H1 (cell line): ENCODE data around the gene RASSF5. TPM values are rescaled to one million over a fixed set of nuclear protein-coding genes. Genes with fewer than 3 reads are reported as not detected.

Source experiments
- CTCF ChIA-PET: fragments of 300-600 bp; sonication (Branson Sonifier 250); formaldehyde crosslinking; loops from one replicate; lab custom pipeline; 2021; ENCODE audit not compliant: partially characterized antibody; lab: Charles Lee
- POLR2A ChIA-PET: fragments of 300-600 bp; sonication (Branson Sonifier 250); formaldehyde crosslinking; loops from one replicate; lab custom pipeline; 2021; ENCODE audit warnings: inconsistent platforms; ENCODE audit not compliant: partially characterized antibody; lab: Charles Lee
- DNase-seq, 2 experiments: peaks; one replicate each; pipeline versions ENCODE4 v3.0.0 to v3.0.0-alpha.2; 2010 to 2022; ENCODE audit warnings: low spot score in 2 of 2, low read depth in 1 of 2, mixed read lengths in 1 of 2
- FAIRE-seq: peaks from 2 replicates; lab custom pipeline; 2011; peaks lifted over from hg19 to GRCh38; lab: Jason Lieb, UNC
- H2AFZ ChIP-seq: 2 replicates; pipeline ENCODE4 v1.8.1; 2012; ENCODE audit warnings: low read length, inconsistent platforms
- H2AK5ac ChIP-seq: 2 replicates; pipeline ENCODE4 v1.6.1; 2013; ENCODE audit warnings: low read depth, low read length
- H2BK120ac ChIP-seq: replicated peaks from 2 replicates; pipeline ENCODE3; 2013; ENCODE audit warnings: low read depth, low read length, inconsistent platforms
- H2BK12ac ChIP-seq: 2 replicates; pipeline ENCODE4 v1.6.1; 2013; ENCODE audit warnings: low read depth, low read length
- H2BK15ac ChIP-seq: 2 replicates; pipeline ENCODE4 v1.6.1; 2013; ENCODE audit warnings: low read length
- H2BK20ac ChIP-seq: 2 replicates; pipeline ENCODE4 v1.6.1; 2013; ENCODE audit warnings: low read length
- H2BK5ac ChIP-seq: 2 replicates; pipeline ENCODE4 v1.6.1; 2013; ENCODE audit warnings: low read depth, low read length
- H3K14ac ChIP-seq: 2 replicates; pipeline ENCODE4 v1.6.1; 2013; ENCODE audit warnings: inconsistent platforms; ENCODE audit not compliant: insufficient read length
- H3K18ac ChIP-seq: 2 replicates; pipeline ENCODE4 v1.6.1; 2013; ENCODE audit warnings: low read length; ENCODE audit errors: extremely low read depth
- H3K23ac ChIP-seq: 2 replicates; pipeline ENCODE4 v1.6.1; 2013; ENCODE audit warnings: inconsistent platforms; ENCODE audit not compliant: insufficient read length
- H3K23me2 ChIP-seq: 2 replicates; pipeline ENCODE4 v1.6.1; 2013; ENCODE audit warnings: low read depth, low read length
- H3K27ac ChIP-seq: 2 replicates; pipeline ENCODE4 v1.6.1; 2011; ENCODE audit warnings: low read depth, low read length, inconsistent platforms
- H3K27me3 ChIP-seq, 4 experiments: replicated peaks in 1 of 4; 1 replicate in 1 of 4; 2 replicates in 3 of 4; pipeline versions ENCODE4 v1.6.1 to v1.8.1; 2011 to 2013; ENCODE audit warnings: low read length in 3 of 4, mild to moderate bottlenecking in 3 of 4, inconsistent platforms in 2 of 4, mixed read lengths in 2 of 4, moderate library complexity in 1 of 4; ENCODE audit not compliant: control insufficient read depth in 3 of 4, insufficient read depth in 3 of 4; ENCODE audit errors: extremely low read depth in 1 of 4
- H3K36me3 ChIP-seq, 4 experiments: 2 replicates each; pipeline versions ENCODE4 v1.6.1 to v1.8.1; 2011 to 2013; ENCODE audit warnings: mild to moderate bottlenecking in 4 of 4, low read length in 3 of 4, moderate library complexity in 2 of 4, control low read depth in 1 of 4, inconsistent platforms in 1 of 4; ENCODE audit not compliant: insufficient read depth in 4 of 4, control insufficient read depth in 2 of 4
- H3K4ac ChIP-seq: replicated peaks from 2 replicates; pipeline ENCODE3; 2013; ENCODE audit warnings: low read length, low read depth, mixed read lengths, inconsistent platforms; ENCODE audit not compliant: insufficient read length
- H3K4me1 ChIP-seq, 4 experiments: replicated peaks in 1 of 4; 1 replicate in 1 of 4; 2 replicates in 3 of 4; pipeline versions ENCODE4 v1.6.1 to v1.8.1; 2011 to 2013; ENCODE audit warnings: low read length in 3 of 4, inconsistent platforms in 2 of 4, mixed read lengths in 1 of 4; ENCODE audit not compliant: insufficient read depth in 4 of 4, control insufficient read depth in 3 of 4
- H3K4me2 ChIP-seq, 2 experiments: 2 replicates each; pipeline versions ENCODE4 v1.6.1 to v1.8.1; 2011 to 2013; ENCODE audit warnings: low read depth in 2 of 2, low read length in 2 of 2, control low read depth in 1 of 2, inconsistent platforms in 1 of 2, mild to moderate bottlenecking in 1 of 2; ENCODE audit not compliant: insufficient read depth in 1 of 2
- H3K4me3 ChIP-seq, 4 experiments: fragments of 200-600, 300-600 bp in 1 of 4; sonication (generic), shearing (Covaris generic), sonication (Bioruptor Twin) in 1 of 4; 2 replicates each; pipeline versions ENCODE4 v1.5.1 to v1.8.1; 2011 to 2016; ENCODE audit warnings: low read length in 4 of 4, low read depth in 3 of 4, control low read depth in 2 of 4, inconsistent platforms in 2 of 4, mild to moderate bottlenecking in 2 of 4, mixed read lengths in 1 of 4, moderate library complexity in 1 of 4; ENCODE audit not compliant: insufficient read depth in 2 of 4; ENCODE audit errors: extremely low read depth in 1 of 4
- H3K56ac ChIP-seq: replicated peaks from 2 replicates; pipeline ENCODE3; 2013; ENCODE audit warnings: low read depth, mild to moderate bottlenecking, mixed read lengths, low read length, inconsistent platforms; ENCODE audit not compliant: insufficient read length
- H3K79me1 ChIP-seq: 2 replicates; pipeline ENCODE4 v1.6.1; 2013; ENCODE audit warnings: low read depth, low read length, control low read depth
- H3K79me2 ChIP-seq, 2 experiments: 2 replicates each; pipeline versions ENCODE4 v1.6.1 to v1.8.1; 2012 to 2013; ENCODE audit warnings: low read length in 2 of 2, mild to moderate bottlenecking in 2 of 2, inconsistent platforms in 1 of 2; ENCODE audit not compliant: insufficient read depth in 2 of 2, control insufficient read depth in 1 of 2
- H3K9ac ChIP-seq, 4 experiments: replicated peaks in 1 of 4; 1 replicate in 1 of 4; 2 replicates in 3 of 4; pipeline versions ENCODE4 v1.6.1 to v1.8.1; 2011 to 2013; ENCODE audit warnings: low read depth in 3 of 4, low read length in 3 of 4, control low read depth in 2 of 4, mild to moderate bottlenecking in 2 of 4, moderate library complexity in 2 of 4, inconsistent platforms in 1 of 4; ENCODE audit errors: extremely low read depth in 1 of 4
- H3K9me3 ChIP-seq, 2 experiments: 2 replicates each; pipeline versions ENCODE4 v1.6.1 to v1.8.1; 2012 to 2013; ENCODE audit warnings: mild to moderate bottlenecking in 2 of 2, moderate library complexity in 2 of 2, control low read depth in 1 of 2, inconsistent platforms in 1 of 2, low read depth in 1 of 2, low read length in 1 of 2, mixed read lengths in 1 of 2; ENCODE audit not compliant: insufficient read depth in 2 of 2
- H4K20me1 ChIP-seq, 2 experiments: replicated peaks in 1 of 2; 2 replicates each; pipeline versions ENCODE3 to v1.8.1; 2011 to 2013; ENCODE audit warnings: inconsistent platforms in 2 of 2, low read length in 2 of 2, mild to moderate bottlenecking in 1 of 2; ENCODE audit not compliant: insufficient read depth in 2 of 2, control insufficient read depth in 1 of 2
- H4K5ac ChIP-seq: 2 replicates; pipeline ENCODE4 v1.6.1; 2013; ENCODE audit warnings: low read length, low read depth, mixed read lengths, inconsistent platforms; ENCODE audit not compliant: insufficient read length
- H4K8ac ChIP-seq: 2 replicates; pipeline ENCODE4 v1.8.0; 2013; ENCODE audit warnings: mild to moderate bottlenecking, moderate library complexity, low read length, inconsistent platforms; ENCODE audit not compliant: insufficient read depth; ENCODE audit errors: extremely low read depth
- H4K91ac ChIP-seq: replicated peaks from 2 replicates; pipeline ENCODE3; 2013; ENCODE audit warnings: low read length, mixed read lengths, inconsistent platforms; ENCODE audit not compliant: insufficient read length
- ATF3 ChIP-seq: IDR thresholded peaks from 2 replicates; pipeline ENCODE4 v1.6.1; 2011; ENCODE audit warnings: low read depth, mild to moderate bottlenecking, low read length; ENCODE audit not compliant: insufficient read depth
- BACH1 ChIP-seq: IDR thresholded peaks from 2 replicates; pipeline ENCODE4 v1.6.1; 2012; ENCODE audit warnings: low read length, improper control_type of control experiment
- CBX8 ChIP-seq: fragments of 300-800, 300-1000 bp; sonication (generic); IDR thresholded peaks from 2 replicates; pipeline ENCODE4 v1.7.1; 2016; ENCODE audit warnings: low read depth, low read length, borderline replicate concordance
- CTBP2 ChIP-seq: IDR thresholded peaks from 2 replicates; pipeline ENCODE4 v1.7.0; 2011; ENCODE audit warnings: borderline replicate concordance, mild to moderate bottlenecking, moderate library complexity, mixed read lengths, low read length; ENCODE audit not compliant: insufficient read depth, insufficient read length
- EGR1 ChIP-seq: IDR thresholded peaks from 2 replicates; pipeline ENCODE4 v1.6.1; 2011; ENCODE audit warnings: low read depth, low read length, borderline replicate concordance
- EP300 ChIP-seq, 2 experiments: IDR thresholded peaks; 1 replicate in 1 of 2; 2 replicates in 1 of 2; pipeline ENCODE4 v1.6.1; 2011 to 2012; ENCODE audit warnings: low read depth in 2 of 2, low read length in 2 of 2, mild to moderate bottlenecking in 2 of 2, borderline replicate concordance in 1 of 2, inconsistent platforms in 1 of 2, moderate library complexity in 1 of 2
- HDAC6 ChIP-seq: IDR thresholded peaks from one replicate; pipeline ENCODE4 v1.7.1; 2012; ENCODE audit warnings: low read depth, mild to moderate bottlenecking, inconsistent platforms, low read length, moderate library complexity
- MAX ChIP-seq: IDR thresholded peaks from 2 replicates; pipeline ENCODE4 v1.6.1; 2012; ENCODE audit warnings: inconsistent platforms
- NANOG ChIP-seq: IDR thresholded peaks from 2 replicates; pipeline ENCODE4 v1.6.1; 2011; ENCODE audit warnings: low read length, low read depth, mild to moderate bottlenecking, inconsistent platforms; ENCODE audit not compliant: insufficient read depth, poor library complexity, severe bottlenecking
- NRF1 ChIP-seq: IDR thresholded peaks from 2 replicates; pipeline ENCODE4 v1.6.1; 2011; ENCODE audit warnings: mild to moderate bottlenecking, low read depth, low read length, improper control_type of control experiment
- YY1 ChIP-seq: IDR thresholded peaks from 2 replicates; pipeline ENCODE4 v1.6.1; 2011; ENCODE audit warnings: low read depth, mild to moderate bottlenecking, low read length
- WGBS, 2 experiments: shearing (Covaris generic) in 1 of 2; methylation state at CpG; one replicate each; pipeline versions ENCODE4 v1.1.6 to v1.1.7; 2013 to 2015; ENCODE audit warnings: low lambda C conversion rate in 2 of 2, mixed read lengths in 2 of 2, inconsistent platforms in 1 of 2, low coverage in 1 of 2, missing lambda C conversion rate in 1 of 2; ENCODE audit not compliant: insufficient replicate concordance in 2 of 2, insufficient coverage in 1 of 2, insufficient read length in 1 of 2; ENCODE audit errors: extremely low coverage in 1 of 2, missing lambda C conversion rate in 1 of 2; 5-methylcytosine and 5-hydroxymethylcytosine counted together
- polyA plus RNA-seq, 7 experiments: library from polyadenylated mRNA; depleted of rRNA in 3 of 7; stranded (reverse) in 5 of 7; unstranded in 2 of 7; fragments of >200 nt in 5 of 7; fragments of 200-250 nt in 2 of 7; gene quantifications; 1 replicate in 5 of 7; 2 replicates in 1 of 7; 4 replicates in 1 of 7; pipeline versions ENCODE4 v1.2.1 to v1.2.3, GENCODE V29; 2011 to 2013; ENCODE audit warnings: missing spikeins in 2 of 7, mixed read lengths in 2 of 7
- total RNA-seq: library from RNA; stranded (reverse); fragmentation: NEBNext Ultra II Directional; extraction: Animal tissue kit (Norgen Biotek cat#: 25700); gene quantifications from 2 replicates; pipeline ENCODE4 v1.2.1, GENCODE V29; 2021

The RASSF5 gene
- total and polyA plus RNA-seq, 2 of the 8 experiments (the other 6 are each of a cell fraction or from before 2014, with no cell fraction given) = 0.82 to 1.8 TPM

DNA sequence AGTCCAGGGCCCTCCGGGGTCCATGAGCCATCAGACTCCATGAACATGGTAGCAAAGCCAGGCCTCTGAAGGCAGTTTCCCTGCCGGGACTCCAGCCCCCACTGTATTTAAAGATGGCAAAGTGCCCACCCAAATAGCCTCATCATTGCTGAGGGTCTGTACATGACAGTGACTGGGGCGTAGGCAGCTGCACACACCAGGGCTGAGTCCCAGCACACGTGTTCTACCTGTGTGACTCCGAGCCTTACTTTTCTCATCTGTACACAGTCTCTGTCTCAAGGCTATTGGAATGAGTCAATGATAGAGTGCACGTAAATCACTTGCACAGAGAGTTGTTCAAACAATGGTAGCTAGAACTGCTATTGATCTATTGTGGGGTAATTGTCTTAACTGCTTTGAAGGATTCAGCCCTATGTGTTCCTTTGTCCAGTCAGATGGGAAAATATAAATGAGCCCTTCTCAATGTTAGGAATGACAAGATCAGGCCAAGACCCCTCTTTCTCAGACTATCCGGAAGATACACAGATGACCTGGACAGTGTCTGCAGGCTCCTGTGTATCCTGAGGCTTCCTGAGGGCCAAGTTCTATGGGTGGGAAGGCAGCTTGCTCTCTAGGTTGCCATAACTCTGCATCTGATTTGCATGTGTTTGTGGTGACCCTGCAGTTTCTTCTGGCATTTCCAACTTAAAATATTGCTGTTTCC lies 48.9 kb downstream of the RASSF5 start:
- ChIA-PET POLR2A (interaction anchor here (1.0 to 1.6 kb wide), 2 partner anchors 9 to 49 kb away, joined by 3 read pairs; partner anchors contain the start of gene RASSF5), CTCF (interaction anchor here (0.7 to 7.8 kb wide), 13 partner anchors 10 to 78 kb away, joined by 3 to 95 read pairs (median 6); no protein-coding TSS in a partner anchor)
- Histone ChIP-seq H3K36me3 (no peaks in the 10 kb centered on the region), H3K4ac (no peak overlapping the region), H2BK120ac (no peak overlapping the region), H3K4me1 (peaks cover 4 to 7% (median 5%) of the 10 kb centered on the region in 4 experiments; a peak in 6 of 7 replicates), H3K9me3 (no peaks in the 10 kb centered on the region), H2AFZ (no peak overlapping the region), H3K27ac (no peak overlapping the region), H3K4me3 (peak overlapping the region in 1 of 4 experiments; percentile 65; a peak in 3 of 8 replicates), H3K23me2 (peaks cover 5% of the 10 kb centered on the region), H3K23ac (no peak overlapping the region), H3K18ac (no peak overlapping the region), H3K14ac (no peak overlapping the region), H2BK20ac (peak overlapping the region; percentile 34; the same call in 1 of the 2 replicates), H4K20me1 (no peaks in the 10 kb centered on the region), H3K79me1 (no peaks in the 10 kb centered on the region), H3K9ac (no peak overlapping the region), H3K79me2 (no peaks in the 10 kb centered on the region), H3K4me2 (peak overlapping the region; percentile 64 to 78; a peak in 3 of 4 replicates), H2BK12ac (no peak overlapping the region; the same call in 1 of the 2 replicates), H2BK15ac (no peak overlapping the region), H4K5ac (no peak overlapping the region), H4K8ac (no peak overlapping the region; the same call in 1 of the 2 replicates), H3K56ac (no peak overlapping the region), H3K27me3 (peaks cover 5 to 29% (median 19%) of the 10 kb centered on the region in 4 experiments), H4K91ac (no peak overlapping the region), H2AK5ac (no peak overlapping the region), H2BK5ac (no peak overlapping the region)
- FAIRE-seq (no peak), DNase-seq (no peak)
- WGBS, 2 experiments = 80% methylated on average over 7 of the region's 7 CpGs; no CpG with 5 or more reads in 1 of the 2 experiments
- TF ChIP-seq EGR1 (no peak), NRF1 (no peak), BACH1 (no peak), ATF3 (no peak), CTBP2 (no peak), MAX (no peak), EP300 (IDR thresholded peaks at IDR 0.05; ENCODE audit: borderline replicate concordance in 1 of 2, low read depth in 2 of 2, low read length in 2 of 2) (no peak), HDAC6 (no peak), NANOG (no peak), YY1 (no peak), CBX8 (no peak)
